ENCODE data around the gene GPSM1. TPM values are rescaled to one million over a fixed set of nuclear protein-coding genes. Genes with fewer than 3 reads are reported as not detected.

GPSM1 gene
- total RNA-seq, 2 donors from 2014 or later = 2.3 to 3.4 TPM

DNA sequence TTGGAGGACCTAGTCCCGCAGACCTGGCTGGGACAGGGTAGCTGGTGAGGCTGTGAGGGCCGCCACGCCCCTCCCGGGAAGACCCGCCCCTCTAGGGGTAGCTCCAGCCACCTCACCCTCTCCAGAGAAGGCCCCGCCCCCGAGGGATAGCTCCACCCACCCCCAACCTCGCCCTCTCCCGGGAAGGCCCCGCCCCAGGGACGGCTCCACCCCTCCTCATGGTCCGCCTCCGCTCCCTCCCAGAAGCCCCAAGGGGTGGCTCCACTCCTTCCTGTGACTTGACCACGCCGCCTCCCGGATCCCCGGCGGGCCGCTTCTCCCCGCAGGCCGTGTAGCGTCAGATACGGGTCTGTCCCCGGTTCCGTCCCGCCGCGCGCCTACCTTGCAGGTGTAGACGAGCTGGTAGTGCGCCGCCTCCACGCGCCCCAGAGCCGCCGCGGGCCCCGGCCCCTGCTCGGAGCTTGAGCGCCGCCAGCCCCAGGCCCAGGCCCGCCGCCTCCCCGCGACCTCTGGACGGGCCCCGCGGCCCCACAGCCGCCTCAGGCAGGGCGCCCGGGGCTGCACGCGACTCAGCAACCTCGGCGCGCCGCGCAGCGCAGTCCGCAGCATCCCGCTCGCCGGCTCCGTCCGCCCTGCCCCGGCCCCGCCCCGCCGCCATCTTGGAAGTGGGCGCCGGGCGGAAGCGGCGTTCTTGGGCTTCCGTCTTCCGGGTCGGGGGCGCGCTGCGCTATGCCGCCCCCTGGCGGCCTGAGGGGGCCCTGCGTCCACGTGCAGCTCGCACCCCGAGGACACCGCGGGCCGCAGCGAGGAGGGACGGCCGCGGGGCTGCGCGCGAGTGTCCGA, 36.0 kb downstream of the GPSM1 start, which contains the start of gene DNLZ:
DNLZ (minus strand) TSS at position 639 of the 843 bp plus-strand sequence; CDS start at position 609, 30 bp downstream.
- H3K9me3 ChIP-seq = no peaks in the 10 kb centered on the region
- intact Hi-C loops (cut with DNase I) = no loop called here
- TF ChIP-seq, protein P1, sequence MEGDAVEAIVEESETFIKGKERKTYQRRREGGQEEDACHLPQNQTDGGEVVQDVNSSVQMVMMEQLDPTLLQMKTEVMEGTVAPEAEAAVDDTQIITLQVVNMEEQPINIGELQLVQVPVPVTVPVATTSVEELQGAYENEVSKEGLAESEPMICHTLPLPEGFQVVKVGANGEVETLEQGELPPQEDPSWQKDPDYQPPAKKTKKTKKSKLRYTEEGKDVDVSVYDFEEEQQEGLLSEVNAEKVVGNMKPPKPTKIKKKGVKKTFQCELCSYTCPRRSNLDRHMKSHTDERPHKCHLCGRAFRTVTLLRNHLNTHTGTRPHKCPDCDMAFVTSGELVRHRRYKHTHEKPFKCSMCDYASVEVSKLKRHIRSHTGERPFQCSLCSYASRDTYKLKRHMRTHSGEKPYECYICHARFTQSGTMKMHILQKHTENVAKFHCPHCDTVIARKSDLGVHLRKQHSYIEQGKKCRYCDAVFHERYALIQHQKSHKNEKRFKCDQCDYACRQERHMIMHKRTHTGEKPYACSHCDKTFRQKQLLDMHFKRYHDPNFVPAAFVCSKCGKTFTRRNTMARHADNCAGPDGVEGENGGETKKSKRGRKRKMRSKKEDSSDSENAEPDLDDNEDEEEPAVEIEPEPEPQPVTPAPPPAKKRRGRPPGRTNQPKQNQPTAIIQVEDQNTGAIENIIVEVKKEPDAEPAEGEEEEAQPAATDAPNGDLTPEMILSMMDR (IDR thresholded peaks at IDR 0.05) = peak; percentile 99
- peaks cover 9% of the 10 kb centered on the region for H3K4me1 ChIP-seq
- H3K27me3 ChIP-seq = no peaks in the 10 kb centered on the region
- no peaks in the 10 kb centered on the region for H3K36me3 ChIP-seq
- peak; percentile 99 for DNase-seq
- peak within 1 kb of the TSS; percentile 68 for H3K4me3 ChIP-seq
- peak within 1 kb of the TSS; percentile 83 for H3K27ac ChIP-seq
- peak within 1 kb of the TSS in 1 of 2 donors; percentile 95 for H3K9ac ChIP-seq (ENCODE audit: low read depth in 2 of 2, low read length in 2 of 2)

DNA sequence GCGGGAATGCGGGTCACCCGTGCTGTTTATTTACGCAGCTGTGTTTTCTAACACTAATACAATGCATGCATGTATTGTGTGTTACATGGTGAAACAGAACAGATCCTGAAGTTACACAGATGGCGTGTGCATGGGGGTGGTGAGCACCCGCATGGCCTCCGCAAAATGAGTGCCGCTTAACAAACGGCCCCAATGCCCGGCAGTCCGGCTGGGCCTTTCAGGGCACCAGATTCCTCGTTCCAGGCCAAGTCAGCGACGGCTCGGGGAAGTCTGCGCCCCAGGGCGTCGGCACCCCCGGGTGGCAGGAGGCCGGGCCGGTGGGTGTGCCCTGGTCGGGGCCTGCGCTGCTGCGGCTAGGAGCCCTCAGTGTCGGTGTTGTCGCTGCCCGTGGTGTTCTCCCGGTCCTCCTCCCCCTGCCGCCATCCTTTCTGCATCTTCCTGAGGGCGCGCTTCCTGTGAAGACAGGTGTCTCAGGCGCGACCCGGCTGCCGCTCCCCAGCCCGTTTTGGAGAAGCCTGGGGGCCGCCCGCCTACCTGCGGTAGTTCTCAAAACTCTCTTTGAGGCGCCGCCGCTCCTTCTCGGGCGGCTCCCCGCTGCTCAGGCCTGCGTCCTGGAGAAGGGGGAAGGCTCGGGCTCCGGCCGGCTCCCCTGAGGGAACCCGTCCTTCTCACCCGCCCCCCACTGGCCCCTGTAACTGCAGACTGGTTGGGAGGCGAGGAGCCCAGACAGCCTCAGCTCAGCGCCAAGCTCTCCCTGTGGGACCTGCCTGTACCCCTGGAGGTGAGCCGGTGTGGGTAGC, 36.8 kb downstream of the GPSM1 start:
- Histone ChIP-seq H3K4me3 (no peak overlapping the region), H3K27ac (no peak overlapping the region), H3K9me3 (no peaks in the 10 kb centered on the region), H3K9ac (ENCODE audit: low read depth in 2 of 2, low read length in 2 of 2) (no peak overlapping the region), H3K36me3 (no peaks in the 10 kb centered on the region), H3K4me1 (peaks cover 9% of the 10 kb centered on the region), H3K27me3 (no peaks in the 10 kb centered on the region)
- TF ChIP-seq, protein P1 (IDR thresholded peaks at IDR 0.05) = no peak
- intact Hi-C loops (cut with DNase I) = no loop called here
- DNase-seq = no peak

DNA sequence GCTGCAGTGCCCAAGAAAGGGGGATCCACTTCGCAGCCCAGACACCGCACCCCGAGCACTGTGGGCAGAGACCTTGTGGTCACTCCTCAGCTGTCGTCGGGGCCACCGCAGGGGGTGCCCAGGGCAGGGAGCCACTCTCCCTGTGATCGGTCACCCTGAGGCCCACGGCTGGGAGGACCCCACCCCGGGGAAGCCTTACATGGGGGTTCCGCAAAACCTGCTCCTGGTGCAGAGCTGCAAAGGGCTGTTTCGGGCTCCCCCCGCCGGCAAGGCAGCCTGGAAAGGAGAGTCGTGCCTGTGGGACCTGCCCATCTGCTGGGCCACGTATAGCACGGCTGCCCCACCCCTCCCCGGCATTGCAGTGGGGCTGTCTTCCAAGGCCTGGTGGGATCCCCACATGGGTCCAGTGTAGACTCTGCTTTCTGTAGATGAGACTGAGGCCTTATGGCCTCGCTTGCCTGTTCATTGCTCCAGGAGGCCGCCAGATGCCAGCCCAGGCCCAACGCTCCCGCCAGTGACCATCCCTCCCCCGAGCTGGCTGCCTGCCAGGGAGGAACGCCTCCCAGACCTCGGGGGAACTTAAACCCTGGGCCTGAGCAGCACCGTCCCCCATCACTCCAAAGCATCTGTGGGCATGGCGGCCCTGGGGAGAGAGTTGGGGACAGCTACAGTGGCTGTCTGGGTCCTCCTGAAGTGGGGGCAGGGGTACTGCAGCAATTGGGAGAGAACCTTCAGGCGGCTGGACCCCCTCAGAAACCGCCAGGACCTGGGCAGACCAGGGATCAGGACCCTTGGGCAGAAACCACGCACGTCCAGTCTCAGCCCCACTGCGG, 37.8 kb downstream of the GPSM1 start:
- H3K9me3 ChIP-seq = no peaks in the 10 kb centered on the region
- no peaks in the 10 kb centered on the region for H3K27me3 ChIP-seq
- H3K4me3 ChIP-seq = no peak overlapping the region
- H3K36me3 ChIP-seq = no peaks in the 10 kb centered on the region
- no peak for DNase-seq
- TF ChIP-seq, protein P1 (IDR thresholded peaks at IDR 0.05) = no peak
- H3K4me1 ChIP-seq = peaks cover 9% of the 10 kb centered on the region
- intact Hi-C loops (cut with DNase I) = no loop called here
- H3K27ac ChIP-seq = no peak overlapping the region
- no peak overlapping the region for H3K9ac ChIP-seq (ENCODE audit: low read depth in 2 of 2, low read length in 2 of 2)

DNA sequence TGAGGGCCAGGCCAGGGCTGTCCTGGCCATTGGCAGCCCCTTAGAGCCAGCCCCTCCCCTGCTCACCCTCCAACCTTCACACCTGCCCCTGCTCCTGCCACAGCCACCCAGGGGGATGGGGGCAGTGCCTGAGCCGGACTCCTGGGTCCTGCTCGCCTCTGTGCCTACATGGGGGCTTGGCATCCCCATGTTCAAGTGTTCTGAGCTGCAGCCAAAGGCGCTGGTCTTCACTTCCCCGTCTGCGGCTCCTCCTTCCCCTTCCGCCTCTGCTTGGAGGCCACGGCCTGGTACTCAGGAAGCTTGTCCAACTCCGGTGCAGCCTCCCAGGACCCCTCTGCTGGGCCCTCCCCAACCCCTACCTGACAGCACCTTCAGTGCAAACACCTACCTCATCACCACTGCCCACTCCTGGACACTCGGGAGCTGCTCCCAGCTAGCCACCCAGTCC, 38.5 kb downstream of the GPSM1 start:
- Histone ChIP-seq H3K36me3 (no peaks in the 10 kb centered on the region), H3K27ac (no peak overlapping the region), H3K9me3 (no peaks in the 10 kb centered on the region), H3K4me1 (peaks cover 9% of the 10 kb centered on the region), H3K4me3 (no peak overlapping the region), H3K27me3 (no peaks in the 10 kb centered on the region), H3K9ac (ENCODE audit: low read depth in 2 of 2, low read length in 2 of 2) (no peak overlapping the region)
- no peak for DNase-seq
- TF ChIP-seq, protein P1 (IDR thresholded peaks at IDR 0.05) = no peak
- intact Hi-C loops (cut with DNase I) = no loop called here

DNA sequence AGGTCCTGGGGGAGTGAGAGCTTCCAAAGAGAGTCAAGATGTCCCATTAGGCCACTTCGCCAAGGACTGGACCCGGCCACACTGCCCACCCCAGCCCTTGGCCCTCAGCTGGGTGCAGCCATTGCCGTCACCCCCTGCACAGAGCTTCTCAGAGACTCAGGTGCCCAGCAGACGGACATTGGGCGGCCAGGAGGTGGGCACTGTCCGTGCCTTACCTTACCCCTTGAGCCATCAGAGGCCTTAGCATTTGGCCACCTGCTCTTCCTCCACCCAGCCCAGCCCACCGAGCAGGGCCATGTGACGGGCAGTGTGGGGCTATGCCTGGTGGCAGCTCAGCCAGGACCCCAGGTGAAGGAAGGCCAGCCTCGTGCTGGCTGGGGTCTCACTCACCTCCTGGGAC, 39.5 kb downstream of the GPSM1 start:
- H3K4me3 ChIP-seq = no peak overlapping the region
- H3K27me3 ChIP-seq = no peaks in the 10 kb centered on the region
- H3K9me3 ChIP-seq = no peaks in the 10 kb centered on the region
- intact Hi-C loops (cut with DNase I) = no loop called here
- DNase-seq = no peak
- H3K36me3 ChIP-seq = no peaks in the 10 kb centered on the region
- TF ChIP-seq, protein P1 (IDR thresholded peaks at IDR 0.05) = no peak
- H3K27ac ChIP-seq = no peak overlapping the region
- peaks cover 9% of the 10 kb centered on the region for H3K4me1 ChIP-seq
- no peak overlapping the region for H3K9ac ChIP-seq (ENCODE audit: low read depth in 2 of 2, low read length in 2 of 2)
